ENCODE results near the gene LYRM9.

LYRM9 gene

GRCh38 chr17:27906623-27907022, 13.5 kb upstream of the LYRM9 start:
- Histone ChIP-seq H3K27me3 (ENCODE audit: insufficient read depth, low read length) (peaks cover 59% of the 10 kb centered on the region), H3K27ac (ENCODE audit: low read depth, low read length) (no peak overlapping the region), H3K36me3 (ENCODE audit: insufficient read depth, low read length) (no peaks in the 10 kb centered on the region), H3K4me3 (ENCODE audit: low read depth, low read length) (no peak overlapping the region), H2AFZ (ENCODE audit: low read length, unreplicated experiment) (no peak overlapping the region), H3K79me2 (ENCODE audit: control insufficient read depth, insufficient read depth, low read length, unreplicated experiment) (no peaks in the 10 kb centered on the region), H3K4me1 (ENCODE audit: control insufficient read depth, insufficient read depth, low read length, unreplicated experiment) (no peaks in the 10 kb centered on the region)

- H3K36me3 ChIP-seq (ENCODE audit: insufficient read depth, low read length), result no peaks in the 10 kb centered on the region
- H3K79me2 ChIP-seq (ENCODE audit: control insufficient read depth, insufficient read depth, low read length, unreplicated experiment), result no peaks in the 10 kb centered on the region
- H3K4me3 ChIP-seq (ENCODE audit: low read depth, low read length), result no peak overlapping the region
- no peaks in the 10 kb centered on the region for H3K4me1 ChIP-seq (ENCODE audit: control insufficient read depth, insufficient read depth, low read length, unreplicated experiment)
- H3K27me3 ChIP-seq (ENCODE audit: insufficient read depth, low read length), result peaks cover 59% of the 10 kb centered on the region
- no peak overlapping the region for H2AFZ ChIP-seq (ENCODE audit: low read length, unreplicated experiment)
- no peak overlapping the region for H3K27ac ChIP-seq (ENCODE audit: low read depth, low read length)
Observed at GRCh38 chr17:27906226-27906580, 13.0 kb upstream of the LYRM9 start.

- Histone ChIP-seq H3K79me2 (ENCODE audit: control insufficient read depth, insufficient read depth, low read length, unreplicated experiment) (no peaks in the 10 kb centered on the region), H3K4me1 (ENCODE audit: control insufficient read depth, insufficient read depth, low read length, unreplicated experiment) (no peaks in the 10 kb centered on the region), H2AFZ (ENCODE audit: low read length, unreplicated experiment) (no peak overlapping the region), H3K4me3 (ENCODE audit: low read depth, low read length) (no peak overlapping the region), H3K36me3 (ENCODE audit: insufficient read depth, low read length) (no peaks in the 10 kb centered on the region), H3K27me3 (ENCODE audit: insufficient read depth, low read length) (peaks cover 59% of the 10 kb centered on the region), H3K27ac (ENCODE audit: low read depth, low read length) (no peak overlapping the region)
Observed at GRCh38 chr17:27905447-27906225, 12.5 kb upstream of the LYRM9 start.

- Histone ChIP-seq H3K36me3 (ENCODE audit: insufficient read depth, low read length) (no peaks in the 10 kb centered on the region), H3K27ac (ENCODE audit: low read depth, low read length) (no peak overlapping the region), H3K27me3 (ENCODE audit: insufficient read depth, low read length) (peaks cover 54% of the 10 kb centered on the region), H3K79me2 (ENCODE audit: control insufficient read depth, insufficient read depth, low read length, unreplicated experiment) (no peaks in the 10 kb centered on the region), H3K4me3 (ENCODE audit: low read depth, low read length) (no peak overlapping the region), H3K4me1 (ENCODE audit: control insufficient read depth, insufficient read depth, low read length, unreplicated experiment) (no peaks in the 10 kb centered on the region), H2AFZ (ENCODE audit: low read length, unreplicated experiment) (no peak overlapping the region)
Observed at GRCh38 chr17:27904534-27905446, 11.6 kb upstream of the LYRM9 start.

GRCh38 chr17:27904114-27904513, 10.9 kb upstream of the LYRM9 start:
- Histone ChIP-seq H3K36me3 (ENCODE audit: insufficient read depth, low read length) (no peaks in the 10 kb centered on the region), H3K79me2 (ENCODE audit: control insufficient read depth, insufficient read depth, low read length, unreplicated experiment) (no peaks in the 10 kb centered on the region), H2AFZ (ENCODE audit: low read length, unreplicated experiment) (no peak overlapping the region), H3K4me3 (ENCODE audit: low read depth, low read length) (no peak overlapping the region), H3K4me1 (ENCODE audit: control insufficient read depth, insufficient read depth, low read length, unreplicated experiment) (no peaks in the 10 kb centered on the region), H3K27ac (ENCODE audit: low read depth, low read length) (no peak overlapping the region), H3K27me3 (ENCODE audit: insufficient read depth, low read length) (peaks cover 54% of the 10 kb centered on the region)

- no peaks in the 10 kb centered on the region for H3K36me3 ChIP-seq (ENCODE audit: insufficient read depth, low read length)
- no peak overlapping the region for H3K4me3 ChIP-seq (ENCODE audit: low read depth, low read length)
- H3K27me3 ChIP-seq (ENCODE audit: insufficient read depth, low read length), result peaks cover 49% of the 10 kb centered on the region
- H2AFZ ChIP-seq (ENCODE audit: low read length, unreplicated experiment), result no peak overlapping the region
- H3K4me1 ChIP-seq (ENCODE audit: control insufficient read depth, insufficient read depth, low read length, unreplicated experiment), result no peaks in the 10 kb centered on the region
- no peaks in the 10 kb centered on the region for H3K79me2 ChIP-seq (ENCODE audit: control insufficient read depth, insufficient read depth, low read length, unreplicated experiment)
- no peak overlapping the region for H3K27ac ChIP-seq (ENCODE audit: low read depth, low read length)
Observed at GRCh38 chr17:27899525-27899924, 6.4 kb upstream of the LYRM9 start.

GRCh38 chr17:27898096-27898495, 4.9 kb upstream of the LYRM9 start:
- H2AFZ ChIP-seq (ENCODE audit: low read length, unreplicated experiment), result no peak overlapping the region
- no peaks in the 10 kb centered on the region for H3K79me2 ChIP-seq (ENCODE audit: control insufficient read depth, insufficient read depth, low read length, unreplicated experiment)
- H3K4me3 ChIP-seq (ENCODE audit: low read depth, low read length), result no peak overlapping the region
- H3K36me3 ChIP-seq (ENCODE audit: insufficient read depth, low read length), result no peaks in the 10 kb centered on the region
- H3K4me1 ChIP-seq (ENCODE audit: control insufficient read depth, insufficient read depth, low read length, unreplicated experiment), result no peaks in the 10 kb centered on the region
- H3K27ac ChIP-seq (ENCODE audit: low read depth, low read length), result no peak overlapping the region
- peaks cover 44% of the 10 kb centered on the region for H3K27me3 ChIP-seq (ENCODE audit: insufficient read depth, low read length)

GRCh38 chr17:27896701-27897100, 3.5 kb upstream of the LYRM9 start:
- H3K36me3 ChIP-seq (ENCODE audit: insufficient read depth, low read length), result no peaks in the 10 kb centered on the region

GRCh38 chr17:27895940-27896535, 2.9 kb upstream of the LYRM9 start:
- H2AFZ ChIP-seq (ENCODE audit: low read length, unreplicated experiment), result no peak overlapping the region
- peaks cover 36% of the 10 kb centered on the region for H3K27me3 ChIP-seq (ENCODE audit: insufficient read depth, low read length)
- H3K4me3 ChIP-seq (ENCODE audit: low read depth, low read length), result no peak overlapping the region
- H3K27ac ChIP-seq (ENCODE audit: low read depth, low read length), result no peak overlapping the region
- H3K36me3 ChIP-seq (ENCODE audit: insufficient read depth, low read length), result no peaks in the 10 kb centered on the region
- H3K79me2 ChIP-seq (ENCODE audit: control insufficient read depth, insufficient read depth, low read length, unreplicated experiment), result no peaks in the 10 kb centered on the region
- peaks cover 6% of the 10 kb centered on the region for H3K4me1 ChIP-seq (ENCODE audit: control insufficient read depth, insufficient read depth, low read length, unreplicated experiment)

More at GRCh38 chr17:27896701-27897100, 3.5 kb upstream of the LYRM9 start:
- Histone ChIP-seq H3K4me3 (ENCODE audit: low read depth, low read length) (no peak overlapping the region), H3K27ac (ENCODE audit: low read depth, low read length) (no peak overlapping the region), H3K79me2 (ENCODE audit: control insufficient read depth, insufficient read depth, low read length, unreplicated experiment) (no peaks in the 10 kb centered on the region), H3K27me3 (ENCODE audit: insufficient read depth, low read length) (peaks cover 36% of the 10 kb centered on the region), H2AFZ (ENCODE audit: low read length, unreplicated experiment) (no peak overlapping the region), H3K4me1 (ENCODE audit: control insufficient read depth, insufficient read depth, low read length, unreplicated experiment) (peaks cover 6% of the 10 kb centered on the region)

- no peak overlapping the region for H3K27ac ChIP-seq (ENCODE audit: low read depth, low read length)
- H3K4me3 ChIP-seq (ENCODE audit: low read depth, low read length), result no peak overlapping the region
- peaks cover 36% of the 10 kb centered on the region for H3K27me3 ChIP-seq (ENCODE audit: insufficient read depth, low read length)
- no peaks in the 10 kb centered on the region for H3K79me2 ChIP-seq (ENCODE audit: control insufficient read depth, insufficient read depth, low read length, unreplicated experiment)
- peaks cover 6% of the 10 kb centered on the region for H3K4me1 ChIP-seq (ENCODE audit: control insufficient read depth, insufficient read depth, low read length, unreplicated experiment)
- H2AFZ ChIP-seq (ENCODE audit: low read length, unreplicated experiment), result no peak overlapping the region
- no peaks in the 10 kb centered on the region for H3K36me3 ChIP-seq (ENCODE audit: insufficient read depth, low read length)
Observed at GRCh38 chr17:27895123-27895895, 2.1 kb upstream of the LYRM9 start.

All from ACC112 (cell line).